ENCODE results near the gene TSHZ2.

The TSHZ2 gene

GRCh38 chr20:53222416-53222815, 250.3 kb downstream of the TSHZ2 start:
- no peak overlapping the region for H3K4me3 ChIP-seq (replicated peaks; ENCODE audit: low read depth, low read length)
- no peak for DNase-seq (ENCODE audit: extremely low read depth, insufficient read length)
- H3K27me3 ChIP-seq (replicated peaks; ENCODE audit: control insufficient read depth, insufficient read depth, low read length) = no peaks in the 10 kb centered on the region; the same call in none of the 2 replicates
- H3K36me3 ChIP-seq (ENCODE audit: control insufficient read depth, insufficient read depth, low read length) = no peaks in the 10 kb centered on the region
- no peak for TF ChIP-seq CTCF (IDR thresholded peaks at IDR 0.05; ENCODE audit: insufficient read depth, low read length, poor library complexity, severe bottlenecking)

- no peak for DNase-seq (ENCODE audit: extremely low read depth, insufficient read length)
- no peak for TF ChIP-seq CTCF (IDR thresholded peaks at IDR 0.05; ENCODE audit: insufficient read depth, low read length, poor library complexity, severe bottlenecking)
- no peaks in the 10 kb centered on the region; the same call in none of the 2 replicates for H3K27me3 ChIP-seq (replicated peaks; ENCODE audit: control insufficient read depth, insufficient read depth, low read length)
- H3K36me3 ChIP-seq (ENCODE audit: control insufficient read depth, insufficient read depth, low read length) = no peaks in the 10 kb centered on the region
- no peak overlapping the region for H3K4me3 ChIP-seq (replicated peaks; ENCODE audit: low read depth, low read length)
Measured at GRCh38 chr20:53222932-53223331, 250.8 kb downstream of the TSHZ2 start.

DNA sequence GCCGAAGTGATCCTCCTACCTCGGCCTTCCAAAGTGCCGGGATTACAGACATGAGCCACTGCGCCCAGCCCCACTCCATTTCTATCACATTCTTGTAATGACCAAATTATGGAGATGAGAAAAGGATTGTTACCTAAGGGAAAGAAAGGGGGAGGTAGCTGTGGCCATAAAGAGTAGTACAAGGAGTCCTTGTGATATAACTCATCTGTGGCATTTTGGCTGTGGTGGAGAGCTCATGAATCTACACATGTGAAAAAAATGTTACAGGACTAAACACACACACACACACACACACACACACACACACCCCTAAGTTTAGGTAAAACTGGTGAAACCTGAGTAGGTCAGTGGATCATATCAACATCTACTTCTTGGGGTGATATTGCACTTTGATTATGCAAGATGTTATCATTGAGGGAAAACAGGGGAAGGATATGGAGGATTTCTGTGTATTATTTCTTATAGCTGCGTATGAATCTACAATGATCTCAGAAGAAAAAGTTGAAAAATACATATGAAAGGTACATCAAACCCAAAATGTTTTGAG, 251.5 kb downstream of the TSHZ2 start:
- DNase-seq (ENCODE audit: extremely low read depth, insufficient read length) = no peak
- no peaks in the 10 kb centered on the region for H3K36me3 ChIP-seq (ENCODE audit: control insufficient read depth, insufficient read depth, low read length)
- no peaks in the 10 kb centered on the region; the same call in none of the 2 replicates for H3K27me3 ChIP-seq (replicated peaks; ENCODE audit: control insufficient read depth, insufficient read depth, low read length)
- H3K4me3 ChIP-seq (replicated peaks; ENCODE audit: low read depth, low read length) = no peak overlapping the region
- TF ChIP-seq CTCF (IDR thresholded peaks at IDR 0.05; ENCODE audit: insufficient read depth, low read length, poor library complexity, severe bottlenecking) = no peak

GRCh38 chr20:53224851-53225250, 252.7 kb downstream of the TSHZ2 start:
- TF ChIP-seq CTCF (IDR thresholded peaks at IDR 0.05; ENCODE audit: insufficient read depth, low read length, poor library complexity, severe bottlenecking) = no peak
- H3K36me3 ChIP-seq (ENCODE audit: control insufficient read depth, insufficient read depth, low read length) = no peaks in the 10 kb centered on the region
- no peak overlapping the region for H3K4me3 ChIP-seq (replicated peaks; ENCODE audit: low read depth, low read length)
- no peak for DNase-seq (ENCODE audit: extremely low read depth, insufficient read length)
- no peaks in the 10 kb centered on the region; the same call in none of the 2 replicates for H3K27me3 ChIP-seq (replicated peaks; ENCODE audit: control insufficient read depth, insufficient read depth, low read length)

GRCh38 chr20:53226826-53227225, 254.7 kb downstream of the TSHZ2 start:
- no peaks in the 10 kb centered on the region; the same call in none of the 2 replicates for H3K27me3 ChIP-seq (replicated peaks; ENCODE audit: control insufficient read depth, insufficient read depth, low read length)
- H3K4me3 ChIP-seq (replicated peaks; ENCODE audit: low read depth, low read length) = no peak overlapping the region
- TF ChIP-seq CTCF (IDR thresholded peaks at IDR 0.05; ENCODE audit: insufficient read depth, low read length, poor library complexity, severe bottlenecking) = no peak
- H3K36me3 ChIP-seq (ENCODE audit: control insufficient read depth, insufficient read depth, low read length) = no peaks in the 10 kb centered on the region
- no peak for DNase-seq (ENCODE audit: extremely low read depth, insufficient read length)

GRCh38 chr20:53227523-53227922, 255.4 kb downstream of the TSHZ2 start:
- no peak for DNase-seq (ENCODE audit: extremely low read depth, insufficient read length)
- Histone ChIP-seq H3K4me3 (replicated peaks; ENCODE audit: low read depth, low read length) (no peak overlapping the region), H3K36me3 (ENCODE audit: control insufficient read depth, insufficient read depth, low read length) (no peaks in the 10 kb centered on the region), H3K27me3 (replicated peaks; ENCODE audit: control insufficient read depth, insufficient read depth, low read length) (no peaks in the 10 kb centered on the region; the same call in none of the 2 replicates)
- no peak for TF ChIP-seq CTCF (IDR thresholded peaks at IDR 0.05; ENCODE audit: insufficient read depth, low read length, poor library complexity, severe bottlenecking)
